AG04449 (cell line): Measurements from ENCODE around the gene LRFN2.

Experiments
- CTCF ChIA-PET: fragments of 350-600 bp; formaldehyde crosslinking; extraction: SDS; loops from one replicate; lab custom pipeline; 2021; ENCODE audit warnings: antibody characterized with exemption; lab: Yijun Ruan, JAX
- POLR2A ChIA-PET: fragments of 400-600, 350-600 bp; formaldehyde crosslinking; extraction: SDS; loops from one replicate; lab custom pipeline; 2020; ENCODE audit warnings: antibody characterized with exemption, inconsistent platforms; lab: Yijun Ruan, JAX
- DNase-seq: peaks from one replicate; pipeline ENCODE4 v3.0.0-alpha.2; 2010; ENCODE audit warnings: low read depth, low spot score
- H3K4me3 ChIP-seq: 2 replicates; pipeline ENCODE4 v1.5.1; 2011; ENCODE audit warnings: low read depth, mild to moderate bottlenecking, control low read depth, low read length
- TF ChIP-seq, protein P1 (sequence below): IDR thresholded peaks from one replicate; pipeline ENCODE4 v1.5.1; 2011; ENCODE audit warnings: mild to moderate bottlenecking, moderate library complexity, low read length, control low read depth, inconsistent platforms; ENCODE audit not compliant: insufficient read depth; ENCODE audit errors: missing control alignments

Gene LRFN2

DNA sequence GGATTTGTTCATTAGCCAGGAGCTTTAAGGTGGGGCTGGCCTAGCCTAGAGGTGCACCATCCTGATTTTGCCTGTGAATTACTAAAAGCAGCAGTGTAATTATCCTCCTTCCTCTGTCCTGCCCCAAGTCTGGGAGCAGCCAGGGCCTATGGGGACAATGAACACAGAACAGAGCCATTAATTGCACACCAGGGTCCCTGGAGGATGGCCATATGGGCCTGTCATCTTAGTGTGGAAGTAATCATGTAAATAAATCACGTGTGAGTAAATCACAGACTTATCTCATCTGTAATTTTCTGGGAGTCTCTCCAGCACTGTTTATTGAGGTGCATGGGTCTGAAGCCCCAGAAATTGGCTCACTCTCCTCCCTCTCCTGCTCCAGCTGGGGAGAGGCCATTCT, 176.3 kb downstream of the LRFN2 start:
- POLR2A ChIA-PET: no interaction called here
- TF ChIP-seq, protein P1, sequence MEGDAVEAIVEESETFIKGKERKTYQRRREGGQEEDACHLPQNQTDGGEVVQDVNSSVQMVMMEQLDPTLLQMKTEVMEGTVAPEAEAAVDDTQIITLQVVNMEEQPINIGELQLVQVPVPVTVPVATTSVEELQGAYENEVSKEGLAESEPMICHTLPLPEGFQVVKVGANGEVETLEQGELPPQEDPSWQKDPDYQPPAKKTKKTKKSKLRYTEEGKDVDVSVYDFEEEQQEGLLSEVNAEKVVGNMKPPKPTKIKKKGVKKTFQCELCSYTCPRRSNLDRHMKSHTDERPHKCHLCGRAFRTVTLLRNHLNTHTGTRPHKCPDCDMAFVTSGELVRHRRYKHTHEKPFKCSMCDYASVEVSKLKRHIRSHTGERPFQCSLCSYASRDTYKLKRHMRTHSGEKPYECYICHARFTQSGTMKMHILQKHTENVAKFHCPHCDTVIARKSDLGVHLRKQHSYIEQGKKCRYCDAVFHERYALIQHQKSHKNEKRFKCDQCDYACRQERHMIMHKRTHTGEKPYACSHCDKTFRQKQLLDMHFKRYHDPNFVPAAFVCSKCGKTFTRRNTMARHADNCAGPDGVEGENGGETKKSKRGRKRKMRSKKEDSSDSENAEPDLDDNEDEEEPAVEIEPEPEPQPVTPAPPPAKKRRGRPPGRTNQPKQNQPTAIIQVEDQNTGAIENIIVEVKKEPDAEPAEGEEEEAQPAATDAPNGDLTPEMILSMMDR: no peak
- no peak overlapping the region for H3K4me3 ChIP-seq
- CTCF ChIA-PET: interaction anchor here (1.0 kb wide), 1 partner anchor 617 kb away, joined by 3 read pairs; no protein-coding TSS in a partner anchor
- no peak for DNase-seq

DNA sequence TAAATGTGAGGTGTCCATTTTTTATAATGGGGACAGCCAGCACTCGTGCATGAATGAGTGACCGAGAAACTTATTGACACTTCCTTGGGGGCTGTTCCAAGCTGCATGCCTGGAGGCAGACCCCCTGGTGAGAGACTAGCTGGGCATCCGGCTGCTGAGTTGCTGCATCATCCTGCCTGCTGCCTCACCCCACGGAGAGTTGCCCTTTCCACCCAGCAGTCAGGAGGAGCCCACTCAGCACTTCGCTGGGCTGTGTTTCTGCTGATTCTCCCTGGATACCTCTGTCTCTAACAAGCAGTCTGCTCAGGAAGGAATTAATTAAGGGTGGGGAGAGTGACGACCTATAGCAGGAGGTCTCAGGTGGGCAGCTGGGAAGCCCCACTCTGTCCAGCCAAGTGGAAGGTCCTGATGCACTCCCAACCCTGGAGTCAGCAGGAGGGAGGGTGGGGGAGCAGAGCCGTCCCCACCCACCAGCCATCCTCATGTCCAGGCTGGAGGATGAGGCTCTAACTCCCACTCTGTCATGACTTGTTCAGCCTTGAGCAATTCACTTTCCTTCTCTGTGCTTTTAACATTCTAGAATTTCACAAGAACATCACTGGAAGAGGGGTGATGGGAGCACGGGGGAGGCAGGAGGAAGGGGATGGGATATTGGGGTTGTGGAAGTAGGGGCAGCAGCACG, 177.3 kb downstream of the LRFN2 start:
- TF ChIP-seq, protein P1: no peak
- ChIA-PET CTCF (interaction anchor here (1.0 kb wide), 1 partner anchor 618 kb away, joined by 3 read pairs; no protein-coding TSS in a partner anchor), POLR2A (no interaction called here)
- no peak overlapping the region for H3K4me3 ChIP-seq
- DNase-seq: no peak

DNA sequence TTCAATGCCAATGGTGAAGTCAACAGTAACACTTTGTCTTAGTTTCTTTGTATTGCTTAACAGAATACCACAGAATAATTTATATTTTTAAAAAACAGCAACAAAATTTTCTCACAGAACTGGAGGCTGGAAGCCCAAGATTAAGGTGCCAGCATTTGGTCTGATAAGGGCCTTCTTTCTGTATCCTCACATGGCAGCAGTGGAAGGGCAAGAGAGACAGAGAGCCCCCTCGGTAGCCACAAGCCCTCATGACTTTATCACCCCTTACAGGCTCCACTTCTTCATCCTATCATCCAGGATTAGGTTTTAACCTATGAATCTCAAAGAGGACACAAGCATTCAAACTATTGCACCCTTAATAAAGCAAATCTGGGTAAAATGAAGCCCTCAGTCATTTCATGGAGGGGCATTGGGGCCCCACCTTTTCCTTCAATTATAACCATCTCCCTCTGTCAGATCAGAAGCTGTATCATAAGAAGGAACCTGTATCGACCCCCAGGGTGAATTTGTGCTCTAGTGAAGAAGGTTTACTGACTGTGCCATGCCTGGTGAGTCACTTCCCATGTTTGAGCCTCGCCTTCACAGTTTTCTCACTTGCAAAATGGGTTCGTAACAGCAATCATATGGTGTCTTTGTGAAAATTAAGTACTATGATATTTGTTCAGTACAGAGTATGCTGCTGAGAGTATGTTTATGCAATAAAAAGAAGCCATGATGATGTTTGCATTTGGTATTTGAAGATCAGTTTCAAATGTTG, 178.2 kb downstream of the LRFN2 start:
- H3K4me3 ChIP-seq: no peak overlapping the region
- CTCF ChIA-PET: no interaction called here
- DNase-seq: no peak
- TF ChIP-seq, protein P1: no peak
- POLR2A ChIA-PET: no interaction called here

DNA sequence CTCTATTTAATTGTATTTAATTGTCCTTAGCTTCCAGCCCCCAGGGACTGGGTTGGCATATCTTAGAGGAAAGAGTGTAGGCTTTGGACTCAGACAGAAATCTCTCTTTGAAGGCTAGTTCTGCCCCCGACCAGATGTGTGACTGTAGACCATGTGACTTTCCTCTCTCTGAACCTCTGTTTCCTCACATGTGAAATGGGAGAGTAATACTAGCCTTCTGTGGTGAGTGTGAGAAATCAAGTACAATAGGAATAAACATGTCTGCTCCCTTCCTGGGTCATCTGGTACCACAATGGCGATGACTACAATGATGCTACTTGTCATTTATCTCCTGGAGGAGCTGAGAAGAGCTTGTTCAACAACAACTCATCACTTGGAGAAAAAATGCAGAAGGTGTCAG, 179.9 kb downstream of the LRFN2 start:
- DNase-seq: no peak
- ChIA-PET POLR2A (interaction anchor here (0.7 kb wide), 1 partner anchor 65 kb away, joined by 3 read pairs; no protein-coding TSS in a partner anchor), CTCF (no interaction called here)
- TF ChIP-seq, protein P1: no peak
- no peak overlapping the region for H3K4me3 ChIP-seq

DNA sequence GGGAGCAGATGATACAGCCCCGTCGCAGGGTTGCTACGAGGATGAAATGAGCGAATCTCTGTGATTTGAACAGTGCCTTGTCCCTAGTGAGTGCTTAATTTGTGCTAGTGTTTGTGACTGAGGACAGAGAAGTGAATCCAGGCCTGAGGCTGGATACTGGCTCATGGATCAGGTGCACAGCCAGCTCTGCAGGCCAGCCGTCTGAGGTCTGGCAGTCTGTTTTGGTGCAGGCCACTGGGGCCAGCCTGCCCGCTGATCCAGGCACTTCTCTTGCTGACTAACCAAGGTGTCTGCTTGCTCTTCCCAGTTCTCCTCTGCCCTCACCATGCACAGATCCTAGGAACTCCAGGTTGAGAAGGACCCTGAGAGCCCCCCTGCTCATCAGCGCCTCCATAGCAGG, 181.0 kb downstream of the LRFN2 start:
- TF ChIP-seq, protein P1: no peak
- no peak overlapping the region for H3K4me3 ChIP-seq
- CTCF ChIA-PET: no interaction called here
- POLR2A ChIA-PET: no interaction called here
- no peak for DNase-seq

DNA sequence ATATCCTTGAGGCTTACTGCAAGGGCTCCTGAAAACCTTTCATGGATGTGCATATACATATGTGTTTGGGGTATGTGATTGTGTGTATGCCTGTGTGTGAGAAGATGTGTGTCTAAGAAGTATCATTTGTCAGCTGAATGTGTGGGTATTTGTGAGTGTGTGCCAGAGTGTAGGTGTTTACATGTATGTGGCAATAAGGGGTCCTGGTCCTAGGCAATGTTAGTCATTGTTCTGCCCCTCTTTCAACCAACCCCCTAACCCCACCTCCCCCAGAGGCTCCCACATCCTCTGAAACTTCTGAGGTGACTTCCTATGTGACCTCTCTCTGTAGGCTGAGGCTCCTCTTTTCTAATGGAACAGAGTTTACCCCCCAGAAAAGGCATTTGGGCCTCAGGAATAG, 186.4 kb downstream of the LRFN2 start:
- no peak overlapping the region for H3K4me3 ChIP-seq
- POLR2A ChIA-PET: no interaction called here
- TF ChIP-seq, protein P1: no peak
- DNase-seq: no peak
- CTCF ChIA-PET: no interaction called here
